Measurements from ENCODE around the gene KLF7.
A peak's percentile ranks its signal among the peaks of the same experiment; 100 is the strongest.

GRCh38 chr2:207162316-207162715 lies 3.4 kb downstream of the KLF7 start:
- TF ChIP-seq RAD21 (conservative IDR thresholded peaks at IDR 0.05), result no peak
- TF ChIP-seq, protein P1, sequence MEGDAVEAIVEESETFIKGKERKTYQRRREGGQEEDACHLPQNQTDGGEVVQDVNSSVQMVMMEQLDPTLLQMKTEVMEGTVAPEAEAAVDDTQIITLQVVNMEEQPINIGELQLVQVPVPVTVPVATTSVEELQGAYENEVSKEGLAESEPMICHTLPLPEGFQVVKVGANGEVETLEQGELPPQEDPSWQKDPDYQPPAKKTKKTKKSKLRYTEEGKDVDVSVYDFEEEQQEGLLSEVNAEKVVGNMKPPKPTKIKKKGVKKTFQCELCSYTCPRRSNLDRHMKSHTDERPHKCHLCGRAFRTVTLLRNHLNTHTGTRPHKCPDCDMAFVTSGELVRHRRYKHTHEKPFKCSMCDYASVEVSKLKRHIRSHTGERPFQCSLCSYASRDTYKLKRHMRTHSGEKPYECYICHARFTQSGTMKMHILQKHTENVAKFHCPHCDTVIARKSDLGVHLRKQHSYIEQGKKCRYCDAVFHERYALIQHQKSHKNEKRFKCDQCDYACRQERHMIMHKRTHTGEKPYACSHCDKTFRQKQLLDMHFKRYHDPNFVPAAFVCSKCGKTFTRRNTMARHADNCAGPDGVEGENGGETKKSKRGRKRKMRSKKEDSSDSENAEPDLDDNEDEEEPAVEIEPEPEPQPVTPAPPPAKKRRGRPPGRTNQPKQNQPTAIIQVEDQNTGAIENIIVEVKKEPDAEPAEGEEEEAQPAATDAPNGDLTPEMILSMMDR (IDR thresholded peaks at IDR 0.05; ENCODE audit: poor library complexity, severe bottlenecking), result no peak
- TF ChIP-seq MXI1 (conservative IDR thresholded peaks at IDR 0.05; ENCODE audit: poor library complexity, severe bottlenecking), result no peak
- no peak for TF ChIP-seq TAF1 (IDR thresholded peaks at IDR 0.05; ENCODE audit: low read depth)
- TF ChIP-seq REST (IDR thresholded peaks at IDR 0.05; ENCODE audit: borderline replicate concordance), result peak; percentile 53
- peak; percentile 21 for TF ChIP-seq POLR2AphosphoS5 (IDR thresholded peaks at IDR 0.05)
- TF ChIP-seq EP300 (conservative IDR thresholded peaks at IDR 0.05; ENCODE audit: poor library complexity, severe bottlenecking), result no peak
- TF ChIP-seq EZH2 (IDR thresholded peaks at IDR 0.05; ENCODE audit: borderline replicate concordance, insufficient read depth, low read length, poor library complexity, severe bottlenecking), result no peak
- TF ChIP-seq SMC3 (conservative IDR thresholded peaks at IDR 0.05; ENCODE audit: poor library complexity), result no peak
